Spleen (tissue), 11 donors: ENCODE measurements around the gene ACOXL. TPM values are rescaled to one million over a fixed set of nuclear protein-coding genes. Genes with fewer than 3 reads are reported as not detected.

Experiments
- DNase-seq: peaks from one replicate; pipeline ENCODE4 v3.0.0-alpha.2; 2020
- H3K27ac ChIP-seq, 8 donors: fragments of 200-600 bp; sonication (generic) in 7 of 8; 1 replicate in 4 of 8; 2 replicates in 4 of 8; pipeline versions ENCODE4 v1.5.0 to v1.8.0; 2016 to 2021; ENCODE audit warnings: inconsistent platforms in 4 of 8, mild to moderate bottlenecking in 4 of 8, moderate library complexity in 1 of 8
- H3K27me3 ChIP-seq, 7 donors: fragments of 200-600 bp; sonication (generic) in 6 of 7; replicated peaks in 1 of 7; 1 replicate in 4 of 7; 2 replicates in 3 of 7; pipeline versions ENCODE4 v1.5.0 to v1.8.0; 2016 to 2021; ENCODE audit warnings: inconsistent platforms in 3 of 7, mild to moderate bottlenecking in 1 of 7
- H3K36me3 ChIP-seq, 6 donors: fragments of 200-600 bp; sonication (generic) in 5 of 6; 1 replicate in 4 of 6; 2 replicates in 2 of 6; pipeline versions ENCODE4 v1.5.0 to v1.8.0; 2016 to 2021; ENCODE audit warnings: inconsistent platforms in 2 of 6
- H3K4me1 ChIP-seq, 6 donors: fragments of 200-600 bp; sonication (generic) in 5 of 6; 1 replicate in 3 of 6; 2 replicates in 3 of 6; pipeline versions ENCODE4 v1.5.0 to v1.8.0; 2016 to 2021; ENCODE audit warnings: inconsistent platforms in 3 of 6
- H3K4me3 ChIP-seq, 8 donors: fragments of 200-600 bp; sonication (generic) in 7 of 8; 1 replicate in 4 of 8; 2 replicates in 4 of 8; pipeline versions ENCODE4 v1.5.0 to v1.8.0; 2016 to 2021; ENCODE audit warnings: inconsistent platforms in 4 of 8, mild to moderate bottlenecking in 4 of 8, moderate library complexity in 2 of 8
- H3K9me3 ChIP-seq, 8 donors: fragments of 200-600 bp; sonication (generic) in 7 of 8; 1 replicate in 4 of 8; 2 replicates in 4 of 8; pipeline versions ENCODE4 v1.5.0 to v1.8.0; 2016 to 2021; ENCODE audit warnings: inconsistent platforms in 4 of 8
- POLR2A ChIP-seq, 3 donors: fragments of 450-650 bp; IDR thresholded peaks; one replicate each; pipeline ENCODE4 v1.5.1; 2017; ENCODE audit warnings: antibody characterized with exemption in 3 of 3, mild to moderate bottlenecking in 1 of 3
- POLR2AphosphoS5 ChIP-seq, 3 donors: sonication (generic); formaldehyde crosslinking; IDR thresholded peaks; one replicate each; pipeline ENCODE4 v1.5.1; 2017; ENCODE audit warnings: antibody characterized with exemption in 3 of 3
- WGBS, 5 donors: extraction: QIAGEN DNeasy Blood & Tissue Kit in 3 of 5; methylation state at CpG; one replicate each; pipeline versions ENCODE4 v1.1.5 to v1.1.7; 2013 to 2018; 5-methylcytosine and 5-hydroxymethylcytosine counted together
- intact Hi-C: fragments of 100-400 bp; cut with DNase I; formaldehyde crosslinking; loops from one replicate; pipeline ENCODE4 v1.15.0; 2023; ENCODE audit warnings: low total_unique reads
- polyA plus RNA-seq, 3 donors: library from polyadenylated mRNA; stranded (reverse); fragments of 200-250 nt; gene quantifications; one replicate each; pipeline ENCODE4 v1.2.1, GENCODE V29; 2013
- total RNA-seq, 7 donors: library from RNA; depleted of rRNA in 3 of 7; stranded (reverse); fragments of >200 nt in 3 of 7; fragmentation: NEBNext Ultra II Directional in 4 of 7; extraction: Animal tissue kit (Norgen Biotek cat#: 25700) in 4 of 7; gene quantifications; one replicate each; pipeline versions ENCODE4 v1.1.0 to v1.2.1, GENCODE V29; 2016 to 2021
- TF ChIP-seq, protein P1 (sequence below), 11 experiments: fragments of 200-600 bp in 7 of 11; fragments of 450-650 bp in 4 of 11; sonication (generic) in 4 of 11; IDR thresholded peaks in 8 of 11; conservative IDR thresholded peaks in 3 of 11; 1 replicate in 7 of 11; 2 replicates in 4 of 11; pipeline versions ENCODE4 v1.4.0 to v1.8.0; 2016 to 2021; ENCODE audit warnings: antibody characterized with exemption in 11 of 11, inconsistent platforms in 4 of 11, mild to moderate bottlenecking in 1 of 11
- donor health status: healthy with polysubstance abuse.
- donor health status: DM: no; HTN: no; CAD: no; lungs with moderate emphysema.
- donor health status: DM: no; HTN: no; CAD: no.
- donor health status: Bipolar disorder and iron deficiency.
- donor health status: healthy.
- donor health status: DM: no; HTN: no; CAD: no.
- donor health status: DM: yes; HTN: yes; CAD: no.

The ACOXL gene
- total and polyA plus RNA-seq, 10 donors, result 0.04 to 1.0 (median 0.66) TPM

DNA sequence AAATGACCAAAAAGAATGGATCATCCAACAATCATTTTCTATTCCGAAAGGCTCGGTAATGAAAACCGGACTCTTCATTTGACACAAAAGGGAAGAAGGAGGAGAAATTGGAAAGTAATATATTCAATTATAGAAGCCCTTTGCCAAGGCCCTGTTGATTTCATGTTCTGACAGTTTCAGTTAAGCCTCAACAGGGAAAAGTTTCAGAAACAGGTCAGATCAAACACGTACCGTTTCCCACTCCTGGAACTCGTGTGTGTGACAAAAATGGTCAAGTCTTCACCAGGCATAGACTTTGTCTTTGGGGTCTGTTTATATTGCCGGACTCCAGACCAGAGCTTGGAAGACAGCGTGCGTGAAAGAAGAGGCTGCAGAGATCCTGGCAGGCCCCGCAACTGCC, 287.0 kb downstream of the ACOXL start:
- WGBS, 5 donors, result 84 to 91% (median 85%) methylated on average over 10 of the region's 10 CpGs
- no peak for DNase-seq
- Histone ChIP-seq H3K27me3 (no peaks in the 10 kb centered on the region), H3K4me3 (no peak overlapping the region), H3K36me3 (no peaks in the 10 kb centered on the region), H3K4me1 (peaks cover 0 to 27% (median 0%) of the 10 kb centered on the region in 6 donors), H3K9me3 (peaks cover 0 to 4% (median 0%) of the 10 kb centered on the region in 8 donors), H3K27ac (no peak overlapping the region)
- TF ChIP-seq, protein P1, sequence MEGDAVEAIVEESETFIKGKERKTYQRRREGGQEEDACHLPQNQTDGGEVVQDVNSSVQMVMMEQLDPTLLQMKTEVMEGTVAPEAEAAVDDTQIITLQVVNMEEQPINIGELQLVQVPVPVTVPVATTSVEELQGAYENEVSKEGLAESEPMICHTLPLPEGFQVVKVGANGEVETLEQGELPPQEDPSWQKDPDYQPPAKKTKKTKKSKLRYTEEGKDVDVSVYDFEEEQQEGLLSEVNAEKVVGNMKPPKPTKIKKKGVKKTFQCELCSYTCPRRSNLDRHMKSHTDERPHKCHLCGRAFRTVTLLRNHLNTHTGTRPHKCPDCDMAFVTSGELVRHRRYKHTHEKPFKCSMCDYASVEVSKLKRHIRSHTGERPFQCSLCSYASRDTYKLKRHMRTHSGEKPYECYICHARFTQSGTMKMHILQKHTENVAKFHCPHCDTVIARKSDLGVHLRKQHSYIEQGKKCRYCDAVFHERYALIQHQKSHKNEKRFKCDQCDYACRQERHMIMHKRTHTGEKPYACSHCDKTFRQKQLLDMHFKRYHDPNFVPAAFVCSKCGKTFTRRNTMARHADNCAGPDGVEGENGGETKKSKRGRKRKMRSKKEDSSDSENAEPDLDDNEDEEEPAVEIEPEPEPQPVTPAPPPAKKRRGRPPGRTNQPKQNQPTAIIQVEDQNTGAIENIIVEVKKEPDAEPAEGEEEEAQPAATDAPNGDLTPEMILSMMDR (IDR thresholded peaks at IDR 0.05 in 8 of 11, conservative IDR thresholded peaks at IDR 0.05 in 3 of 11), result no peak
- TF ChIP-seq POLR2AphosphoS5 (IDR thresholded peaks at IDR 0.05), result no peak
- intact Hi-C loops, result no loop called here

DNA sequence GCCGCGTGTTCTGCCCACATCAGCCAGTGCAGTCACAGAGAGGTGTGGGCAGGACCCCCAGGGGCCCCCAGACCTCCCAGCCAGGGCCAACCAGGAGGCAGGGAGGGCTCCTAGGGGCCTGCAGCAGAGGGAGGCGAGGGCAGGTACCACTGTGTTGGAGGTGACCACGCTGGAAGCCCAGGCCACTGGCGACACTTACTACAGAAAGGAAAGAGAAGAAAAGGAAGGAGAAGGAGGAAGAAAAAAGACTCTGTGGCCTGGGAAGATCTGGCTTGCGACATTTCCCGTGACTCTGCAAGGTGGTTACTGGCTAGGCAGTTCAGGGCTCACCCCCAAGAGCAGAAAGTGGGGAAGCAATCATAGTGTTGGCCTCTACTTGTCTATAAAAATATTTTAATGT, 290.3 kb downstream of the ACOXL start:
- intact Hi-C loops, result no loop called here
- 53 to 74% (median 58%) methylated on average over 7 of the region's 7 CpGs for WGBS, 5 donors
- Histone ChIP-seq H3K4me1 (peaks cover 0 to 17% (median 0%) of the 10 kb centered on the region in 6 donors), H3K27ac (peak overlapping the region in 7 of 8 donors; percentile 14 to 90 (median 61)), H3K4me3 (no peak overlapping the region), H3K36me3 (no peaks in the 10 kb centered on the region), H3K27me3 (no peaks in the 10 kb centered on the region), H3K9me3 (no peaks in the 10 kb centered on the region)
- TF ChIP-seq POLR2AphosphoS5 (IDR thresholded peaks at IDR 0.05) (peak in 1 of 3 donors; percentile 27), POLR2A (IDR thresholded peaks at IDR 0.05) (no peak)
- TF ChIP-seq, protein P1 (IDR thresholded peaks at IDR 0.05 in 8 of 11, conservative IDR thresholded peaks at IDR 0.05 in 3 of 11), result no peak
- DNase-seq, result peak; percentile 82

DNA sequence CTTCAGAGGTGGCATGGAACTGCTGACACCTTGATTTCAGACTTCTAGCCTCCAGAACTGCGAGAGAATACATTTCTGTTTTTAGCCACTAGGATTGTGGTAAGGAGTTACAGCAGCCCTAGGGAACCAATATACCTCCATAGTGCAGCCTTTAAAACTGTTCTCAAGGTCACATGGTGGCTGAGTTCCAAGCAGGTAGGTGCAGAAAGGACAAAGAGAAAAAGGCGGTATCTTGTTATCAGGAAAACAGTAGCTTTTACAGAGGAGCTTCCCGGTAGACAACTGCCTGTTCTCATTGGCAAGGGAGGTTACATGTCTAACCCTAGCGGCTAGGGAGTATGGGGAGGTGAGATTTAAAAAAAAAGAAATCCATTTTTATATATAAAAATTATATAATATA, 292.1 kb downstream of the ACOXL start:
- 82 to 95% (median 87%) methylated on average over 4 of the region's 4 CpGs for WGBS, 5 donors
- no peak for DNase-seq
- H3K4me1 ChIP-seq, result peaks cover 0 to 27% (median 2%) of the 10 kb centered on the region in 6 donors
- intact Hi-C loops, result no loop called here
- no peak for TF ChIP-seq POLR2AphosphoS5 (IDR thresholded peaks at IDR 0.05)
- TF ChIP-seq, protein P1 (IDR thresholded peaks at IDR 0.05 in 8 of 11, conservative IDR thresholded peaks at IDR 0.05 in 3 of 11), result no peak
- no peak for TF ChIP-seq POLR2A (IDR thresholded peaks at IDR 0.05)
- no peaks in the 10 kb centered on the region for H3K27me3 ChIP-seq
- H3K27ac ChIP-seq, result peak overlapping the region in 1 of 8 donors; percentile 90
- peaks cover 0 to 7% (median 0%) of the 10 kb centered on the region in 8 donors for H3K9me3 ChIP-seq
- no peaks in the 10 kb centered on the region for H3K36me3 ChIP-seq
- H3K4me3 ChIP-seq, result no peak overlapping the region

DNA sequence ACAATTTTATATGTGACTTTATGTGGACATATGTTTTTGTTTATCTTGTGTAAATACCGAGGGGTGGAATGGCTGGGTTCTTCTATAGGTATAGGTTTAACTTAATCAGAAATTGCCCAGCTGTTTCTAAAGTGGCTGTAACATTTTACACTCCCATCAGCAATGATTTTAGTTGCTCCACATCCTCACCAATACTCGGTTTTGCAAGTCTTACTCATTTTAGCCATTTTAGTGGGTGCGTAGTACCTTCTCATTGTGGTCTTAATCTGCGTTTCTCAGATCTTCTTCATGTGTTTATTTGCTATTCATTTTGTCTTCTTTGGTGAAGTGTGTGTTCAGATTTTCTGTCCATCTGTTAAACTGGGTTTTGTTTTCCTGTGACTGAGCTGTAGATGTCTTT, 292.9 kb downstream of the ACOXL start:
- Histone ChIP-seq H3K4me3 (no peak overlapping the region), H3K9me3 (peaks cover 0 to 7% (median 0%) of the 10 kb centered on the region in 8 donors), H3K27ac (no peak overlapping the region), H3K27me3 (no peaks in the 10 kb centered on the region), H3K36me3 (no peaks in the 10 kb centered on the region), H3K4me1 (peaks cover 0 to 35% (median 5%) of the 10 kb centered on the region in 6 donors)
- TF ChIP-seq POLR2AphosphoS5 (IDR thresholded peaks at IDR 0.05) (no peak), POLR2A (IDR thresholded peaks at IDR 0.05) (no peak)
- TF ChIP-seq, protein P1 (IDR thresholded peaks at IDR 0.05 in 8 of 11, conservative IDR thresholded peaks at IDR 0.05 in 3 of 11), result no peak
- intact Hi-C loops, result no loop called here
- WGBS, 5 donors, result 47 to 70% (median 54%) methylated on average over 4 of the region's 4 CpGs
- no peak for DNase-seq
